Neural progenitor cell (in vitro differentiated cells): ENCODE measurements around the gene NR1H3.

ENCODE experiments used
- CTCF ChIP-seq: fragments of 200-600 bp; sonication (generic); IDR thresholded peaks from 2 replicates; pipeline ENCODE4 v1.5.1; 2017; ENCODE audit warnings: antibody characterized with exemption, mild to moderate bottlenecking
- EZH2phosphoT487 ChIP-seq: fragments of 200-600 bp; sonication (generic); IDR thresholded peaks from 2 replicates; pipeline ENCODE4 v1.6.1; 2017; ENCODE audit warnings: antibody characterized with exemption

- TF ChIP-seq CTCF: no peak
- no peak for TF ChIP-seq EZH2phosphoT487
Observed at GRCh38 chr11:47258317-47258902, 614 bp downstream of the NR1H3 start.
